ENCODE data around the gene JMJD6. TPM values are rescaled to one million over a fixed set of nuclear protein-coding genes. Genes with fewer than 3 reads are reported as not detected.

The JMJD6 gene
- total and polyA plus RNA-seq, 8 donors: 9.3 to 47.3 (median 23.0) TPM

DNA sequence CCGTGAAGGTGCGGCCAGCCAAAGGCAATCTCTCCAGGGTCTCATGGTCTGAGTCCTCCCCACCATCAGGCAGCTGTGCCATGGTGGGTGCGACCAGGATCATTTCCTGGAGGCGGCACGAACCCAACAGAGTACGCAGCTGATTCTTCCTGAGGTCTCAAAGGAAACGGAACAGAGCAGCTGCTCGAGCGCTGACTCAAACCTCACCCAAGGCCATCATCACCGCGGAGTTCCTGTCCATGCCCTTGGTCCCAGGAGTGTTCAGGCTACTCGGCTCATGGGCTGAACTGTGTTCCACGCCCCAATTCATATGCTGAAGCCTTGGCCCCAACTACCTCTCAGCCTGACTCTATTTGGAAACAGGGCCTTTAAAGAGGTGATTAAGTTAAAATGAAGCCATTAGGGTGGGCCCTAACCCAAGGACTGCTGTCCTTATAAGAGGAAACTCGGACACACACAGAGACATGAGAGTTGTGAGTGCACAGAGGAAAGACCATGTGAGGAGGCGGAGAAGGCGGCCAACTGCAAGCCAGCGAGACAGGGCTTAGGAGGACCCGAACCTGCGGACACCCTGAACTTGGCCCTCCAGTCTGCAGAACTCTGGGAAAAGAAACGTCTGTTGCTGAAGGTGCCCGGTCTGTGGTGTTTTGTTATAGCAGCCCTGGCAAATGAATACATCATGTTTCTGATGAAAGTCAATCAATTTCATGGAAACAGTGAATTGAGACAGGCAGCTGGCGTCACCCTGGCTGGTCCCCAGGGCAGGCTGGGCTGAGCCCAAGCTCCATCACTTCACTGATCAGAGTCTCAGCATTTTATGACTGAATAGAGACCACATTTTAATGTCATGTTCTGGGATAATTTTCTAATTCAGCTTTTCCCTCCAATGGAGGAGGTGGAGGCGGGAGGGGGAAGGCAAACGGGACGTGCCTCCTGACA is 29.4 kb downstream of the JMJD6 start:
- intact Hi-C loops (cut with DNase I; ENCODE audit: low total_unique reads): no loop called here
- Histone ChIP-seq H3K4me3 (no peak overlapping the region), H3K27me3 (no peaks in the 10 kb centered on the region), H3K27ac (peak overlapping the region; percentile 1 to 87 (median 77)), H3K9me3 (no peaks in the 10 kb centered on the region), H3K36me3 (no peaks in the 10 kb centered on the region), H3K4me1 (peaks cover 29 to 76% (median 53%) of the 10 kb centered on the region in 4 donors)
- DNase-seq: peak in 1 of 2 donors; percentile 41
- TF ChIP-seq, protein P1, sequence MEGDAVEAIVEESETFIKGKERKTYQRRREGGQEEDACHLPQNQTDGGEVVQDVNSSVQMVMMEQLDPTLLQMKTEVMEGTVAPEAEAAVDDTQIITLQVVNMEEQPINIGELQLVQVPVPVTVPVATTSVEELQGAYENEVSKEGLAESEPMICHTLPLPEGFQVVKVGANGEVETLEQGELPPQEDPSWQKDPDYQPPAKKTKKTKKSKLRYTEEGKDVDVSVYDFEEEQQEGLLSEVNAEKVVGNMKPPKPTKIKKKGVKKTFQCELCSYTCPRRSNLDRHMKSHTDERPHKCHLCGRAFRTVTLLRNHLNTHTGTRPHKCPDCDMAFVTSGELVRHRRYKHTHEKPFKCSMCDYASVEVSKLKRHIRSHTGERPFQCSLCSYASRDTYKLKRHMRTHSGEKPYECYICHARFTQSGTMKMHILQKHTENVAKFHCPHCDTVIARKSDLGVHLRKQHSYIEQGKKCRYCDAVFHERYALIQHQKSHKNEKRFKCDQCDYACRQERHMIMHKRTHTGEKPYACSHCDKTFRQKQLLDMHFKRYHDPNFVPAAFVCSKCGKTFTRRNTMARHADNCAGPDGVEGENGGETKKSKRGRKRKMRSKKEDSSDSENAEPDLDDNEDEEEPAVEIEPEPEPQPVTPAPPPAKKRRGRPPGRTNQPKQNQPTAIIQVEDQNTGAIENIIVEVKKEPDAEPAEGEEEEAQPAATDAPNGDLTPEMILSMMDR (IDR thresholded peaks at IDR 0.05): no peak
- no peak for TF ChIP-seq EP300 (IDR thresholded peaks at IDR 0.05)
- TF ChIP-seq POLR2A (IDR thresholded peaks at IDR 0.05): no peak
- TF ChIP-seq POLR2AphosphoS5 (IDR thresholded peaks at IDR 0.05): no peak
- 78 to 86% (median 81%) methylated on average over 17 to 25 of the region's 25 CpGs for WGBS, 5 donors

GRCh38 chr17:76695059-76695831 is 31.2 kb downstream of the JMJD6 start:
- Histone ChIP-seq H3K27ac (peak overlapping the region in 2 of 5 donors; percentile 87), H3K9me3 (no peaks in the 10 kb centered on the region), H3K27me3 (no peaks in the 10 kb centered on the region), H3K4me1 (peaks cover 24 to 74% (median 46%) of the 10 kb centered on the region in 4 donors), H3K36me3 (no peaks in the 10 kb centered on the region), H3K4me3 (no peak overlapping the region)
- no peak for TF ChIP-seq POLR2A (IDR thresholded peaks at IDR 0.05)
- no peak for TF ChIP-seq EP300 (IDR thresholded peaks at IDR 0.05)
- no peak for TF ChIP-seq POLR2AphosphoS5 (IDR thresholded peaks at IDR 0.05)
- TF ChIP-seq, protein P1 (IDR thresholded peaks at IDR 0.05): no peak
- WGBS, 5 donors: 61 to 81% (median 72%) methylated on average over 16 of the region's 16 CpGs
- no peak for DNase-seq
- intact Hi-C loops (cut with DNase I; ENCODE audit: low total_unique reads): no loop called here

- no peaks in the 10 kb centered on the region for H3K36me3 ChIP-seq
- intact Hi-C loops (cut with DNase I; ENCODE audit: low total_unique reads): no loop called here
Observed at GRCh38 chr17:76691379-76692191, 34.8 kb downstream of the JMJD6 start.

More at GRCh38 chr17:76691379-76692191, 34.8 kb downstream of the JMJD6 start:
- Histone ChIP-seq H3K27me3 (no peaks in the 10 kb centered on the region), H3K9me3 (no peaks in the 10 kb centered on the region), H3K27ac (peak overlapping the region in 2 of 5 donors; percentile 14 to 87), H3K4me1 (peaks cover 18 to 74% (median 41%) of the 10 kb centered on the region in 4 donors), H3K4me3 (no peak overlapping the region)
- TF ChIP-seq POLR2AphosphoS5 (IDR thresholded peaks at IDR 0.05) (no peak), POLR2A (IDR thresholded peaks at IDR 0.05) (no peak), EP300 (IDR thresholded peaks at IDR 0.05) (no peak)
- TF ChIP-seq, protein P1 (IDR thresholded peaks at IDR 0.05): no peak
- no peak for DNase-seq
- WGBS, 5 donors: 58 to 73% (median 62%) methylated on average over 14 of the region's 14 CpGs
